Endothelial cell of umbilical vein (primary cell): Measurements from ENCODE around the gene LIMA1. TPM values are rescaled to one million over a fixed set of nuclear protein-coding genes. Genes with fewer than 3 reads are reported as not detected.

Experiments used
- BruUV-seq: library from RNA; stranded (reverse); fragments of 400-500 nt; replicated peaks from 2 replicates; lab custom pipeline; 2021; lab: Mats Ljungman, UMichigan
- CTCF ChIA-PET: fragments of 300-600, 350-600 bp; sonication (Branson Sonifier 250); formaldehyde crosslinking; loops from one replicate; lab custom pipeline; 2021; ENCODE audit warnings: antibody characterized with exemption, inconsistent platforms; lab: Charles Lee
- POLR2A ChIA-PET: fragments of 300-600, 350-600 bp; sonication (Branson Sonifier 250); formaldehyde crosslinking; loops from one replicate; lab custom pipeline; 2021; ENCODE audit warnings: antibody characterized with exemption, inconsistent platforms; lab: Charles Lee
- DNase-seq: peaks from one replicate; pipeline ENCODE4 v3.0.0-alpha.2; 2011; ENCODE audit warnings: low read depth, low spot score
- FAIRE-seq: peaks from 2 replicates; lab custom pipeline; 2011; peaks lifted over from hg19 to GRCh38; lab: Jason Lieb, UNC
- H2AFZ ChIP-seq: 2 replicates; pipeline ENCODE4 v1.6.0; 2012; ENCODE audit warnings: low read depth, low read length, control low read depth, inconsistent platforms
- H3K27ac ChIP-seq: 2 replicates; pipeline ENCODE4 v1.5.1; 2011; ENCODE audit warnings: low read depth, mild to moderate bottlenecking, control low read depth, low read length, moderate library complexity; ENCODE audit not compliant: insufficient read depth
- H3K27me3 ChIP-seq, 2 experiments: 2 replicates each; pipeline versions ENCODE4 v1.6.0 to v1.6.1; 2011; ENCODE audit warnings: low read length in 2 of 2, mixed read lengths in 1 of 2; ENCODE audit not compliant: control insufficient read depth in 2 of 2, insufficient read depth in 2 of 2
- H3K36me3 ChIP-seq, 2 experiments: 2 replicates in 1 of 2; 3 replicates in 1 of 2; pipeline ENCODE4 v1.5.1; 2011; ENCODE audit warnings: low read length in 2 of 2, mild to moderate bottlenecking in 1 of 2, moderate library complexity in 1 of 2; ENCODE audit not compliant: control insufficient read depth in 2 of 2, insufficient read depth in 2 of 2; ENCODE audit errors: extremely low read depth in 1 of 2
- H3K4me1 ChIP-seq: 3 replicates; pipeline ENCODE4 v1.5.1; 2011; ENCODE audit warnings: mild to moderate bottlenecking, low read length; ENCODE audit not compliant: control insufficient read depth, insufficient read depth; ENCODE audit errors: extremely low read depth
- H3K4me2 ChIP-seq: 2 replicates; pipeline ENCODE4 v1.6.1; 2011; ENCODE audit warnings: low read length, control low read depth, mixed read lengths; ENCODE audit not compliant: insufficient read depth
- H3K4me3 ChIP-seq, 3 experiments: fragments of 200-600 bp in 1 of 3; sonication (generic), shearing (Covaris generic) in 1 of 3; replicated peaks in 1 of 3; 2 replicates each; pipeline ENCODE4 v1.5.1; 2011 to 2016; ENCODE audit warnings: control low read depth in 3 of 3, low read length in 3 of 3, mild to moderate bottlenecking in 2 of 3, inconsistent platforms in 1 of 3, low read depth in 1 of 3, moderate library complexity in 1 of 3; ENCODE audit not compliant: insufficient read depth in 1 of 3
- H3K79me2 ChIP-seq: 2 replicates; pipeline ENCODE4 v1.6.0; 2012; ENCODE audit warnings: low read length, inconsistent platforms; ENCODE audit not compliant: control insufficient read depth, insufficient read depth
- H3K9ac ChIP-seq: replicated peaks from 2 replicates; pipeline ENCODE3; 2011; ENCODE audit warnings: low read length, control low read depth; ENCODE audit not compliant: insufficient read depth; ENCODE audit errors: extremely low read depth
- H3K9me1 ChIP-seq: replicated peaks from 3 replicates; pipeline ENCODE4 v1.6.0; 2011; ENCODE audit warnings: mild to moderate bottlenecking, low read length; ENCODE audit not compliant: control insufficient read depth, insufficient read depth; ENCODE audit errors: extremely low read depth
- H3K9me3 ChIP-seq: replicated peaks from 2 replicates; pipeline ENCODE4 v1.5.1; 2012; ENCODE audit warnings: low read length, inconsistent platforms; ENCODE audit not compliant: control insufficient read depth, insufficient read depth
- H4K20me1 ChIP-seq: replicated peaks from 2 replicates; pipeline ENCODE3; 2011; ENCODE audit warnings: mild to moderate bottlenecking, low read length; ENCODE audit not compliant: control insufficient read depth, insufficient read depth; ENCODE audit errors: extremely low read depth
- CTCF ChIP-seq, 2 donors: IDR thresholded peaks; 1 replicate in 1 of 2; 2 replicates in 1 of 2; pipeline ENCODE4 v1.5.1; 2011; ENCODE audit warnings: low read length in 2 of 2, mild to moderate bottlenecking in 2 of 2, moderate library complexity in 2 of 2, control low read depth in 1 of 2, inconsistent platforms in 1 of 2, low read depth in 1 of 2; ENCODE audit not compliant: insufficient read depth in 1 of 2; ENCODE audit errors: extremely low read depth in 1 of 2
- EZH2 ChIP-seq: IDR thresholded peaks from 2 replicates; pipeline ENCODE4 v1.6.1; 2012; ENCODE audit warnings: borderline replicate concordance, low read depth, mild to moderate bottlenecking, moderate library complexity, low read length, inconsistent platforms; ENCODE audit not compliant: severe bottlenecking
- FOS ChIP-seq: IDR thresholded peaks from 2 replicates; pipeline ENCODE4 v1.6.1; 2011; ENCODE audit warnings: mild to moderate bottlenecking, low read length, moderate library complexity, borderline replicate concordance; ENCODE audit not compliant: insufficient read depth
- GATA2 ChIP-seq: IDR thresholded peaks from 2 replicates; pipeline ENCODE4 v1.7.0; 2011; ENCODE audit warnings: low read depth, mild to moderate bottlenecking, moderate library complexity, mixed read lengths, low read length; ENCODE audit not compliant: insufficient read length, insufficient read depth
- JUN ChIP-seq: IDR thresholded peaks from 2 replicates; pipeline ENCODE4 v1.6.1; 2011; ENCODE audit warnings: borderline replicate concordance, low read depth; ENCODE audit not compliant: insufficient read length, insufficient read depth
- MAX ChIP-seq: IDR thresholded peaks from 2 replicates; pipeline ENCODE4 v1.6.1; 2011; ENCODE audit not compliant: insufficient read depth, insufficient read length
- MYC ChIP-seq: IDR thresholded peaks from one replicate; pipeline ENCODE4 v1.6.1; 2011; ENCODE audit warnings: mild to moderate bottlenecking, low read depth, low read length
- POLR2A ChIP-seq: IDR thresholded peaks from 2 replicates; pipeline ENCODE4 v1.6.1; 2012; ENCODE audit warnings: low read depth, mild to moderate bottlenecking, control low read depth, low read length
- POLR2AphosphoS5 ChIP-seq: IDR thresholded peaks from 2 replicates; pipeline ENCODE4 v1.6.1; 2012; ENCODE audit warnings: low read depth, mild to moderate bottlenecking, control low read depth, low read length, moderate library complexity; ENCODE audit not compliant: insufficient read depth
- dilution Hi-C: fragments of 300-500 bp; cut with MboI; formaldehyde crosslinking; loops from one replicate; pipeline ENCODE4 v1.15.0; 2019; ENCODE audit warnings: low sequenced_read_pairs; ENCODE audit not compliant: extremely low pct_ligation_motif_present
- intact Hi-C: fragments of 100-400 bp; cut with micrococcal nuclease; formaldehyde crosslinking; loops from one replicate; pipeline ENCODE4 v1.10.0; 2022
- polyA plus RNA-seq, 4 experiments: library from polyadenylated mRNA; depleted of rRNA in 3 of 4; stranded (reverse) in 3 of 4; unstranded in 1 of 4; fragments of >200 nt; gene quantifications; 2 replicates each; pipeline versions ENCODE4 v1.2.1 to v1.2.3, GENCODE V29; 2011 to 2012; ENCODE audit warnings: missing spikeins in 1 of 4
- total RNA-seq: library from RNA; stranded (reverse); gene quantifications from 2 replicates; pipeline ENCODE4 v1.2.3, GENCODE V29; 2021

The LIMA1 gene
- total and polyA plus RNA-seq, 2 donors (not counting 3 experiments of a cell fraction or from before 2014, with no cell fraction given) = 35.0 to 87.3 TPM

GRCh38 chr12:50188875-50189575 lies 94.3 kb downstream of the LIMA1 start:
- Histone ChIP-seq H2AFZ (no peak overlapping the region), H3K4me1 (peaks cover 48% of the 10 kb centered on the region), H3K9me3 (no peaks in the 10 kb centered on the region), H3K36me3 (peaks cover 10 to 11% of the 10 kb centered on the region in 2 experiments), H3K4me2 (no peak overlapping the region), H3K9me1 (no peaks in the 10 kb centered on the region), H3K9ac (no peak overlapping the region), H3K79me2 (peaks cover 2% of the 10 kb centered on the region), H3K27me3 (no peaks in the 10 kb centered on the region), H3K27ac (no peak overlapping the region), H4K20me1 (no peaks in the 10 kb centered on the region), H3K4me3 (no peak overlapping the region)
- TF ChIP-seq JUN (no peak), EZH2 (no peak), GATA2 (no peak), MAX (no peak)
- dilution Hi-C loops = no loop called here
- BruUV-seq = no TSS peak
- POLR2A ChIA-PET = no interaction called here
- FAIRE-seq (no peak), DNase-seq (no peak)
- intact Hi-C loops = no loop called here
- CTCF ChIA-PET = interaction anchor here (1.1 kb wide), 1 partner anchor 222 kb away, joined by 3 read pairs; no protein-coding TSS in a partner anchor

GRCh38 chr12:50188241-50188781 lies 95.0 kb downstream of the LIMA1 start:
- Histone ChIP-seq H3K4me2 (no peak overlapping the region), H3K79me2 (peaks cover 2% of the 10 kb centered on the region), H4K20me1 (no peaks in the 10 kb centered on the region), H2AFZ (no peak overlapping the region), H3K36me3 (peaks cover 10 to 11% of the 10 kb centered on the region in 2 experiments), H3K9me3 (no peaks in the 10 kb centered on the region), H3K4me3 (no peak overlapping the region), H3K9me1 (no peaks in the 10 kb centered on the region), H3K4me1 (peaks cover 48% of the 10 kb centered on the region), H3K9ac (no peak overlapping the region), H3K27me3 (no peaks in the 10 kb centered on the region), H3K27ac (no peak overlapping the region)
- POLR2A ChIA-PET = no interaction called here
- dilution Hi-C loops = no loop called here
- FAIRE-seq (no peak), DNase-seq (no peak)
- BruUV-seq = no TSS peak
- intact Hi-C loops = no loop called here
- CTCF ChIA-PET = interaction anchor here (1.0 to 3.3 kb wide), 7 partner anchors 8 to 221 kb away, joined by 3 to 11 read pairs (median 4); no protein-coding TSS in a partner anchor
- TF ChIP-seq MYC (no peak), MAX (no peak), FOS (no peak), POLR2A (no peak), JUN (no peak), GATA2 (no peak), POLR2AphosphoS5 (no peak), EZH2 (no peak), CTCF (IDR thresholded peaks at IDR 0.05; ENCODE audit: extremely low read depth in 1 of 2, insufficient read depth in 1 of 2, low read depth in 1 of 2, low read length in 2 of 2) (no peak)
